ENCODE results near the gene PHACTR4.

Gene PHACTR4

GRCh38 chr1:28340221-28340974 is 29.1 kb upstream of the PHACTR4 start:
- Histone ChIP-seq H3K9me3 (ENCODE audit: control insufficient read depth, insufficient read depth, low read depth, low read length) (no peaks in the 10 kb centered on the region), H3K27ac (ENCODE audit: extremely low read depth, low read depth, low read length) (no peak overlapping the region), H3K4me3 (ENCODE audit: low read depth, low read length) (no peak overlapping the region), H3K36me3 (ENCODE audit: control insufficient read depth in 2 of 2, insufficient read depth in 1 of 2, low read length in 2 of 2) (peaks cover 0 to 5% of the 10 kb centered on the region in 2 experiments; a peak in 2 of 3 replicates), H3K4me1 (ENCODE audit: control insufficient read depth, insufficient read depth, low read length) (no peaks in the 10 kb centered on the region)
- ChIA-PET POLR2A (interaction anchor here (5.2 kb wide), 1 partner anchor 11 kb away, joined by 33 read pairs; the partner anchor contains the start of gene MED18), CTCF (interaction anchor here (1.5 kb wide), 1 partner anchor 14 kb away, joined by 4 read pairs; no protein-coding TSS in a partner anchor)
- TF ChIP-seq, protein P1, sequence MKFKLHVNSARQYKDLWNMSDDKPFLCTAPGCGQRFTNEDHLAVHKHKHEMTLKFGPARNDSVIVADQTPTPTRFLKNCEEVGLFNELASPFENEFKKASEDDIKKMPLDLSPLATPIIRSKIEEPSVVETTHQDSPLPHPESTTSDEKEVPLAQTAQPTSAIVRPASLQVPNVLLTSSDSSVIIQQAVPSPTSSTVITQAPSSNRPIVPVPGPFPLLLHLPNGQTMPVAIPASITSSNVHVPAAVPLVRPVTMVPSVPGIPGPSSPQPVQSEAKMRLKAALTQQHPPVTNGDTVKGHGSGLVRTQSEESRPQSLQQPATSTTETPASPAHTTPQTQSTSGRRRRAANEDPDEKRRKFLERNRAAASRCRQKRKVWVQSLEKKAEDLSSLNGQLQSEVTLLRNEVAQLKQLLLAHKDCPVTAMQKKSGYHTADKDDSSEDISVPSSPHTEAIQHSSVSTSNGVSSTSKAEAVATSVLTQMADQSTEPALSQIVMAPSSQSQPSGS (tag by site-specific recombination; IDR thresholded peaks at IDR 0.05; ENCODE audit: low read depth), result peak; percentile 81
- no peak for TF ChIP-seq ZNF148 (tag by site-specific recombination; IDR thresholded peaks at IDR 0.05; ENCODE audit: borderline replicate concordance)
- TF ChIP-seq IKZF3 (tag by site-specific recombination; IDR thresholded peaks at IDR 0.05), result no peak
- TF ChIP-seq, protein P2, sequence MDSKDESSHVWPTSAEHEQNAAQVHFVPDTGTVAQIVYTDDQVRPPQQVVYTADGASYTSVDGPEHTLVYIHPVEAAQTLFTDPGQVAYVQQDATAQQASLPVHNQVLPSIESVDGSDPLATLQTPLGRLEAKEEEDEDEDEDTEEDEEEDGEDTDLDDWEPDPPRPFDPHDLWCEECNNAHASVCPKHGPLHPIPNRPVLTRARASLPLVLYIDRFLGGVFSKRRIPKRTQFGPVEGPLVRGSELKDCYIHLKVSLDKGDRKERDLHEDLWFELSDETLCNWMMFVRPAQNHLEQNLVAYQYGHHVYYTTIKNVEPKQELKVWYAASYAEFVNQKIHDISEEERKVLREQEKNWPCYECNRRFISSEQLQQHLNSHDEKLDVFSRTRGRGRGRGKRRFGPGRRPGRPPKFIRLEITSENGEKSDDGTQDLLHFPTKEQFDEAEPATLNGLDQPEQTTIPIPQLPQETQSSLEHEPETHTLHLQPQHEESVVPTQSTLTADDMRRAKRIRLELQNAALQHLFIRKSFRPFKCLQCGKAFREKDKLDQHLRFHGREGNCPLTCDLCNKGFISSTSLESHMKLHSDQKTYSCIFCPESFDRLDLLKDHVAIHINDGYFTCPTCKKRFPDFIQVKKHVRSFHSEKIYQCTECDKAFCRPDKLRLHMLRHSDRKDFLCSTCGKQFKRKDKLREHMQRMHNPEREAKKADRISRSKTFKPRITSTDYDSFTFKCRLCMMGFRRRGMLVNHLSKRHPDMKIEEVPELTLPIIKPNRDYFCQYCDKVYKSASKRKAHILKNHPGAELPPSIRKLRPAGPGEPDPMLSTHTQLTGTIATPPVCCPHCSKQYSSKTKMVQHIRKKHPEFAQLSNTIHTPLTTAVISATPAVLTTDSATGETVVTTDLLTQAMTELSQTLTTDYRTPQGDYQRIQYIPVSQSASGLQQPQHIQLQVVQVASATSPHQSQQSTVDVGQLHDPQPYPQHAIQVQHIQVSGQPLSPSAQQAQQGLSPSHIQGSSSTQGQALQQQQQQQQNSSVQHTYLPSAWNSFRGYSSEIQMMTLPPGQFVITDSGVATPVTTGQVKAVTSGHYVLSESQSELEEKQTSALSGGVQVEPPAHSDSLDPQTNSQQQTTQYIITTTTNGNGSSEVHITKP (tag by site-specific recombination; IDR thresholded peaks at IDR 0.05), result 0 out of 2 replicates have a peak, but pooled peaks have one; percentile 23

DNA sequence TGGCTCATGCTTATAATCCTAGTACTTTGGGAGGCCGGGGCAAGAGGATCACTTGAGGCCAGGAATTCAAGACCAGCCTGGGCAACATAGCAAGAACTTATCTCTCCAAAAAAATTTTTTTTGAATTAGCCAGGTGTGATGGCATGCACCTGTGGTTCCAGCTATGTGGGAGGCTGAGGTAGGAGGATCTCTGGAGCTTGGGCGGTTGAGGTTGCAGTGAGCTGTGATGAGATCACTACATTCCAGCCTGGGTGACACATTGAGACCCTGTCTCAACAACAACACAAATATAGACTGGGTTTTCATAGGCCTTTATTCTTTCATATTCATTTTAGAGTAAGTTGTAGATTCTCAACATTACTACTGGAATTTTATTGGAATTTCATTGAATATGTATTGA is 27.9 kb upstream of the PHACTR4 start:
- ChIA-PET POLR2A (interaction anchor here (5.2 kb wide), 1 partner anchor 13 kb away, joined by 33 read pairs; the partner anchor contains the start of gene MED18), CTCF (interaction anchor here (0.6 to 1.5 kb wide), 3 partner anchors 12 to 1459 kb away, joined by 4 to 5 read pairs (median 4); no protein-coding TSS in a partner anchor)
- TF ChIP-seq ZNF768 (tag by site-specific recombination; IDR thresholded peaks at IDR 0.05), result no peak
- TF ChIP-seq ZEB2 (tag by site-specific recombination; IDR thresholded peaks at IDR 0.05), result peak; percentile 43; the same call in 1 of the 2 replicates
- TF ChIP-seq ZNF560 (tag by site-specific recombination; IDR thresholded peaks at IDR 0.05; ENCODE audit: borderline replicate concordance), result no peak
- TF ChIP-seq ZFHX2 (tag by site-specific recombination; conservative IDR thresholded peaks at IDR 0.05), result peak; percentile 67
- no peak for TF ChIP-seq ZNF624 (tag by site-specific recombination; IDR thresholded peaks at IDR 0.05)
- no peak for TF ChIP-seq ZNF341 (tag by site-specific recombination; IDR thresholded peaks at IDR 0.05; ENCODE audit: low read depth)
- TF ChIP-seq ZNF202 (tag by site-specific recombination; IDR thresholded peaks at IDR 0.05; ENCODE audit: borderline replicate concordance), result no peak
- TF ChIP-seq MEIS1 (CRISPR knock-in tag; IDR thresholded peaks at IDR 0.05; ENCODE audit: borderline replicate concordance), result no peak
- no peak for TF ChIP-seq ZNF121 (tag by site-specific recombination; IDR thresholded peaks at IDR 0.05)
- TF ChIP-seq, protein P3, sequence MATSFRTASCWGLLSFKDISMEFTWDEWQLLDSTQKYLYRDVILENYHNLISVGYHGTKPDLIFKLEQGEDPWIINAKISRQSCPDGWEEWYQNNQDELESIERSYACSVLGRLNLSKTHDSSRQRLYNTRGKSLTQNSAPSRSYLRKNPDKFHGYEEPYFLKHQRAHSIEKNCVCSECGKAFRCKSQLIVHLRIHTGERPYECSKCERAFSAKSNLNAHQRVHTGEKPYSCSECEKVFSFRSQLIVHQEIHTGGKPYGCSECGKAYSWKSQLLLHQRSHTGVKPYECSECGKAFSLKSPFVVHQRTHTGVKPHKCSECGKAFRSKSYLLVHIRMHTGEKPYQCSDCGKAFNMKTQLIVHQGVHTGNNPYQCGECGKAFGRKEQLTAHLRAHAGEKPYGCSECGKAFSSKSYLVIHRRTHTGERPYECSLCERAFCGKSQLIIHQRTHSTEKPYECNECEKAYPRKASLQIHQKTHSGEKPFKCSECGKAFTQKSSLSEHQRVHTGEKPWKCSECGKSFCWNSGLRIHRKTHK (tag by site-specific recombination; IDR thresholded peaks at IDR 0.05), result no peak
- no peak for TF ChIP-seq ZNF274 (IDR thresholded peaks at IDR 0.05; ENCODE audit: low read length)
- no peak for TF ChIP-seq ZNF274 (tag by site-specific recombination; IDR thresholded peaks at IDR 0.05; ENCODE audit: borderline replicate concordance)
- TF ChIP-seq EGR2 (tag by site-specific recombination; IDR thresholded peaks at IDR 0.05; ENCODE audit: low read depth), result peak; percentile 32; the same call in 1 of the 2 replicates
- TF ChIP-seq ZBTB6 (tag by site-specific recombination; IDR thresholded peaks at IDR 0.05), result no peak
- no peak for TF ChIP-seq ELK4 (IDR thresholded peaks at IDR 0.05; ENCODE audit: borderline replicate concordance, low read depth, low read length)
- TF ChIP-seq ZNF629 (tag by site-specific recombination; IDR thresholded peaks at IDR 0.05), result 0 out of 2 replicates have a peak, but pooled peaks have one; percentile 19

More for the DNA sequence above, 27.9 kb upstream of the PHACTR4 start:
- H3K9me3 ChIP-seq (ENCODE audit: control insufficient read depth, insufficient read depth, low read depth, low read length), result no peaks in the 10 kb centered on the region
- no peak overlapping the region for H3K4me3 ChIP-seq (ENCODE audit: low read depth, low read length)
- no peak overlapping the region for H3K27ac ChIP-seq (ENCODE audit: extremely low read depth, low read depth, low read length)
- no peaks in the 10 kb centered on the region for H3K4me1 ChIP-seq (ENCODE audit: control insufficient read depth, insufficient read depth, low read length)
- no peaks in the 10 kb centered on the region; a peak in 1 of 3 replicates for H3K36me3 ChIP-seq (ENCODE audit: control insufficient read depth in 2 of 2, insufficient read depth in 1 of 2, low read length in 2 of 2)

Measured in HEK293 (cell line).